Measurements from ENCODE around the gene HLCS.

GRCh38 chr21:36791695-36792470, 174.6 kb downstream of the HLCS start:
- TF ChIP-seq, protein P1, sequence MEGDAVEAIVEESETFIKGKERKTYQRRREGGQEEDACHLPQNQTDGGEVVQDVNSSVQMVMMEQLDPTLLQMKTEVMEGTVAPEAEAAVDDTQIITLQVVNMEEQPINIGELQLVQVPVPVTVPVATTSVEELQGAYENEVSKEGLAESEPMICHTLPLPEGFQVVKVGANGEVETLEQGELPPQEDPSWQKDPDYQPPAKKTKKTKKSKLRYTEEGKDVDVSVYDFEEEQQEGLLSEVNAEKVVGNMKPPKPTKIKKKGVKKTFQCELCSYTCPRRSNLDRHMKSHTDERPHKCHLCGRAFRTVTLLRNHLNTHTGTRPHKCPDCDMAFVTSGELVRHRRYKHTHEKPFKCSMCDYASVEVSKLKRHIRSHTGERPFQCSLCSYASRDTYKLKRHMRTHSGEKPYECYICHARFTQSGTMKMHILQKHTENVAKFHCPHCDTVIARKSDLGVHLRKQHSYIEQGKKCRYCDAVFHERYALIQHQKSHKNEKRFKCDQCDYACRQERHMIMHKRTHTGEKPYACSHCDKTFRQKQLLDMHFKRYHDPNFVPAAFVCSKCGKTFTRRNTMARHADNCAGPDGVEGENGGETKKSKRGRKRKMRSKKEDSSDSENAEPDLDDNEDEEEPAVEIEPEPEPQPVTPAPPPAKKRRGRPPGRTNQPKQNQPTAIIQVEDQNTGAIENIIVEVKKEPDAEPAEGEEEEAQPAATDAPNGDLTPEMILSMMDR (IDR thresholded peaks at IDR 0.05) = no peak
- TF ChIP-seq POLR2A (IDR thresholded peaks at IDR 0.05) = no peak

Measured in right lobe of liver (tissue), 4 donors.